ENCODE measurements around the gene CH25H. TPM values are rescaled to one million over a fixed set of nuclear protein-coding genes. Genes with fewer than 3 reads are reported as not detected.

CH25H gene
- total and polyA plus RNA-seq, 2 experiments from 2014 or later, result 18.0 to 34.9 TPM

DNA sequence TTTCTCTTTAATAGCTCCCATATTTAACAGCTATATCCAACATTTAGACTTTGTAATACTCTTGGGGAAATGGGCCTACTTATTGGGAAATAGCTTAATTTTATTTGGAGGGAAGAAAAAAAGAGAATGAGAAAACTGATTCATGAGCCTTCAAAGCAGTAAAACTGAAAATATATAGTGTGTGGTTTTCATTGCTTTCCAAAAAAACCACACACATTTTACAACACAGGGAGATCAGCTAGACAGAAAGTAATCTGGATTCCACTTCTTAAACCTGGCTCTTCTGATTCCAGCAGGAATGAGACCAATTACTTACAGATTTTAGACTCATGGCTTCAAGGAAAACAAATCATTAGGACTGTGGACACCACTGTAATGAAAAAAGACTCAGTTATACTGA lies 48.7 kb downstream of the CH25H start:
- Histone ChIP-seq H3K4me1 (ENCODE audit: insufficient read depth) (peaks cover 55% of the 10 kb centered on the region), H3K36me3 (ENCODE audit: low read depth) (no peaks in the 10 kb centered on the region), H3K4me3 (no peak overlapping the region), H3K9me3 (ENCODE audit: low read depth) (no peaks in the 10 kb centered on the region), H3K4me2 (ENCODE audit: unreplicated experiment) (peak overlapping the region; percentile 66), H3K79me2 (ENCODE audit: insufficient read depth) (no peaks in the 10 kb centered on the region), H2AFZ (no peak overlapping the region), H3F3A (ENCODE audit: insufficient read depth) (peaks cover 47% of the 10 kb centered on the region), H3K9me2 (ENCODE audit: insufficient read depth) (no peaks in the 10 kb centered on the region), H3K9ac (no peak overlapping the region), H3K27ac (peak overlapping the region; percentile 60), H4K20me1 (ENCODE audit: insufficient read depth) (no peaks in the 10 kb centered on the region), H3K27me3 (replicated peaks; ENCODE audit: insufficient read depth) (no peaks in the 10 kb centered on the region)
- TF ChIP-seq EZH2 (IDR thresholded peaks at IDR 0.05; ENCODE audit: insufficient read depth, poor library complexity, severe bottlenecking), result no peak
- TF ChIP-seq EZH2phosphoT487 (IDR thresholded peaks at IDR 0.05; ENCODE audit: insufficient read depth, low read depth), result 0 out of 2 replicates have a peak, but pooled peaks have one; percentile 30
- peak; percentile 76 for DNase-seq
- in situ Hi-C loops (cut with MboI), result no loop called here

DNA sequence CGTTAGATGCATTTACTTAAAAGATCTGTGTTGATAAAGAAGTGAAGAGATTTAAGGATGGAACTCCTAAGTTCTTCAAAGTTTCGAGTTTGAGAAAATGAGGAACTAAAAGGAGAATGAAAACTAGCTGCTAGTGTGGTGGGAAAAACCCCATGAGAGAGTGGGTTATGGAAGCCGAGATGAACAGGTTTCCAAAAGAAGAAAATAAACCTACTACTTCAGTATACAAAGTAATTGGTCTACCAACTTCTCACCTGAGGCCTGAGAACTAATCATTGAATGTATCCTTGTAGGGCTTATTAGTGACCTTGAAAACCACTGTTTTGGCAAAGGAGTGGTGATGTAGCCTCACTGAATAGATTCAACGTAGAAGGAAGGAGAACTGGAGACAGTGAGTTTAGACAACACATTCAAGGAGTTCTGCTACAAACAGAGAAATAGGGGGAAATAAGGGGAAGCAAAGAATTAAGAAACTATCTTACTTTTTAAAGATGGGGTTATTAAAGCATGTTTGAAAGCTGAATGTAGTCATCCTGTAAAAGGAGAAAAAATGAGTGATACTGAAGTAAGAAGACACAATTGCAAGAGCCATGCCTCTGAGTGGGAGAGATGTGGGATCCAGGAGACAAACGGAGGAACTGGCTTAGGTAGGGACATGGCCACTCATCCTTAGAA lies 50.8 kb downstream of the CH25H start:
- no peaks in the 10 kb centered on the region for H3K27me3 ChIP-seq (replicated peaks; ENCODE audit: insufficient read depth)
- peaks cover 73% of the 10 kb centered on the region for H3K4me1 ChIP-seq (ENCODE audit: insufficient read depth)
- no peak overlapping the region for H3K4me2 ChIP-seq (ENCODE audit: unreplicated experiment)
- 93 to 94% methylated on average over 5 of the region's 5 CpGs for WGBS, 2 experiments (ENCODE audit: low coverage in 1 of 2, low lambda C conversion rate in 2 of 2, missing lambda C conversion rate in 2 of 2)
- no peak for TF ChIP-seq EZH2 (IDR thresholded peaks at IDR 0.05; ENCODE audit: insufficient read depth, poor library complexity, severe bottlenecking)
- TF ChIP-seq EZH2phosphoT487 (IDR thresholded peaks at IDR 0.05; ENCODE audit: insufficient read depth, low read depth), result no peak
- H3K9ac ChIP-seq, result no peak overlapping the region
- peaks cover 64% of the 10 kb centered on the region for H3F3A ChIP-seq (ENCODE audit: insufficient read depth)
- no peak overlapping the region for H3K27ac ChIP-seq
- H2AFZ ChIP-seq, result no peak overlapping the region
- no peak for DNase-seq
- H3K4me3 ChIP-seq, result no peak overlapping the region
- H3K79me2 ChIP-seq (ENCODE audit: insufficient read depth), result no peaks in the 10 kb centered on the region
- no peaks in the 10 kb centered on the region for H3K9me3 ChIP-seq (ENCODE audit: low read depth)
- no peaks in the 10 kb centered on the region for H3K36me3 ChIP-seq (ENCODE audit: low read depth)
- in situ Hi-C loops (cut with MboI), result no loop called here
- H3K9me2 ChIP-seq (ENCODE audit: insufficient read depth), result no peaks in the 10 kb centered on the region
- no peaks in the 10 kb centered on the region for H4K20me1 ChIP-seq (ENCODE audit: insufficient read depth)

Other genes starting within 250 kb of the CH25H start
- 69.0 and 77.8 TPM in 2 replicates for gene FAS, start 216.5 kb downstream of the CH25H start, total RNA-seq (2014; rRNA removed; shearing (Covaris generic))
- 54.5 and 55.4 TPM in 2 replicates for gene FAS, start 216.5 kb downstream of the CH25H start, polyA plus RNA-seq (2016; fragmentation: Nextera tagmentation; extraction: Ambion mirVana)
- gene LIPA, start 44.5 kb upstream of the CH25H start, total RNA-seq (2014; rRNA removed; shearing (Covaris generic)), result 109 and 113 TPM in 2 replicates
- gene LIPA, start 44.5 kb upstream of the CH25H start, polyA plus RNA-seq (2016; fragmentation: Nextera tagmentation; extraction: Ambion mirVana), result 134 and 137 TPM in 2 replicates
- gene IFIT2, start 94.7 kb upstream of the CH25H start, total RNA-seq (2014; rRNA removed; shearing (Covaris generic)), result 3.5 and 7.0 TPM in 2 replicates
- 8.5 and 9.5 TPM in 2 replicates for gene IFIT2, start 94.7 kb upstream of the CH25H start, polyA plus RNA-seq (2016; fragmentation: Nextera tagmentation; extraction: Ambion mirVana)
- gene IFIT3, start 120.7 kb upstream of the CH25H start, total RNA-seq (2014; rRNA removed; shearing (Covaris generic)), result 10.9 and 19.0 TPM in 2 replicates
- 10.4 and 10.6 TPM in 2 replicates for gene IFIT3, start 120.7 kb upstream of the CH25H start, polyA plus RNA-seq (2016; fragmentation: Nextera tagmentation; extraction: Ambion mirVana)
- gene IFIT1B, start 170.7 kb upstream of the CH25H start, total RNA-seq (2014; rRNA removed; shearing (Covaris generic)), result not detected in 2 replicates
- gene IFIT1B, start 170.7 kb upstream of the CH25H start, polyA plus RNA-seq (2016; fragmentation: Nextera tagmentation; extraction: Ambion mirVana), result not detected in 2 replicates
- 15.2 and 18.6 TPM in 2 replicates for gene IFIT1, start 185.3 kb upstream of the CH25H start, total RNA-seq (2014; rRNA removed; shearing (Covaris generic))
- gene IFIT1, start 185.3 kb upstream of the CH25H start, polyA plus RNA-seq (2016; fragmentation: Nextera tagmentation; extraction: Ambion mirVana), result 14.3 and 15.7 TPM in 2 replicates
- 21.8 and 25.9 TPM in 2 replicates for gene IFIT5, start 207.3 kb upstream of the CH25H start, total RNA-seq (2014; rRNA removed; shearing (Covaris generic))
- gene IFIT5, start 207.3 kb upstream of the CH25H start, polyA plus RNA-seq (2016; fragmentation: Nextera tagmentation; extraction: Ambion mirVana), result 20.7 and 21.3 TPM in 2 replicates

Data from GM23248 (cell line).